Activated naive CD8-positive, alpha-beta T cell treated with anti-CD3 and anti-CD28 coated beads, Interleukin-2, amount 50 U/mL, for 24 hours (primary cell): ENCODE measurements around the gene CNTNAP2.

Experiments used
- ATAC-seq: fragments of 150-1000 bp; cut with Tn5 transposase; one replicate; pipeline ENCODE4 v1.10.0; 2021
- DNase-seq: peaks from one replicate; pipeline ENCODE4 v3.0.0; 2021
- H3K27ac Mint-ChIP-seq: one replicate; pipeline ENCODE4 v1.8.0; 2021; ENCODE audit warnings: mild to moderate bottlenecking, mixed read lengths
- H3K27me3 Mint-ChIP-seq: one replicate; pipeline ENCODE4 v1.8.0; 2021; ENCODE audit warnings: mixed read lengths
- H3K36me3 Mint-ChIP-seq: one replicate; pipeline ENCODE4 v1.8.0; 2021; ENCODE audit warnings: low read depth, mixed read lengths
- H3K4me1 Mint-ChIP-seq: one replicate; pipeline ENCODE4 v1.8.0; 2021; ENCODE audit warnings: mixed read lengths
- H3K4me3 Mint-ChIP-seq: one replicate; pipeline ENCODE4 v1.8.0; 2021; ENCODE audit warnings: mild to moderate bottlenecking, moderate library complexity, mixed read lengths
- H3K9me3 Mint-ChIP-seq: one replicate; pipeline ENCODE4 v1.8.0; 2021; ENCODE audit warnings: mixed read lengths

The CNTNAP2 gene

GRCh38 chr7:146486519-146486918 is 369.9 kb downstream of the CNTNAP2 start:
- no peaks in the 10 kb centered on the region for H3K27me3 Mint-ChIP-seq
- no peak overlapping the region for H3K4me3 Mint-ChIP-seq
- H3K36me3 Mint-ChIP-seq: no peaks in the 10 kb centered on the region
- peaks cover 11% of the 10 kb centered on the region for H3K9me3 Mint-ChIP-seq
- ATAC-seq (no peak), DNase-seq (no peak)
- H3K27ac Mint-ChIP-seq: no peak overlapping the region
- no peaks in the 10 kb centered on the region for H3K4me1 Mint-ChIP-seq

GRCh38 chr7:146492017-146492416 is 375.4 kb downstream of the CNTNAP2 start:
- Mint-ChIP-seq H3K4me3 (no peak overlapping the region), H3K27ac (no peak overlapping the region), H3K4me1 (no peaks in the 10 kb centered on the region), H3K27me3 (no peaks in the 10 kb centered on the region), H3K9me3 (peaks cover 24% of the 10 kb centered on the region), H3K36me3 (no peaks in the 10 kb centered on the region)
- ATAC-seq (no peak), DNase-seq (no peak)

DNA sequence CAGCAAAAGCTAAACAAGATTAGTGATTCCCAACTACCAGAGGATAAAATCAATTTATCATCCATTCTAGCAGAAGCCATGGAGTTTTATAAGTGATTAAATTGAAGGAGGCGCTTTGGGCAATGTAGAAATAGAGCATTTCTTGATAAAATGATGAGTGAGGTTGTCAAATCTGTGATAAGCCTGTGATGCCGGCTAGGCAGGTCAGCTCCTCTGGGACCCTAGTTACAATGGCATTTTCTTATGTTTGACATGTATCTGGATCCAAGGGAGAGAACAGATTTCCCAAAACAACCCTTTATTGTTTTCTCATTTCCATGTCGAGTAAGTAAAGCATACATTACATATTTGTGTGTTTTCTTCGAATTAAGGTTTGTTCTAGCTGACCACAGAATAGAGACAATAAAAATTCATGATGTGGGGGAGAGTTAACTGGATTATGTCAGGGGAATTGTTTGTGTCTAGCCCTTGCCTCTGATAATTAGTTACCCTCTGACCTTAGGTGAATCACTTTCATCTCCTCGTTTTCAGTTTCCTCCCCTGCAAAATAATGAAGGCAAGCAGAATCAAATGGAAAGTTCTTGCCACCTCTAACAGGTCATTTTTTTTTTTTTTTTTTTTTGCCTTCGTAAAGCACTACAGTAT is 378.5 kb downstream of the CNTNAP2 start:
- ATAC-seq (no peak), DNase-seq (no peak)
- no peaks in the 10 kb centered on the region for H3K4me1 Mint-ChIP-seq
- H3K9me3 Mint-ChIP-seq: peaks cover 15% of the 10 kb centered on the region
- no peak overlapping the region for H3K4me3 Mint-ChIP-seq
- H3K36me3 Mint-ChIP-seq: no peaks in the 10 kb centered on the region
- H3K27ac Mint-ChIP-seq: no peak overlapping the region
- H3K27me3 Mint-ChIP-seq: no peaks in the 10 kb centered on the region

GRCh38 chr7:146496657-146497056 is 380.1 kb downstream of the CNTNAP2 start:
- Mint-ChIP-seq H3K36me3 (no peaks in the 10 kb centered on the region), H3K27ac (no peak overlapping the region), H3K27me3 (no peaks in the 10 kb centered on the region), H3K4me1 (no peaks in the 10 kb centered on the region), H3K4me3 (no peak overlapping the region), H3K9me3 (peaks cover 23% of the 10 kb centered on the region)
- DNase-seq (no peak), ATAC-seq (no peak)

DNA sequence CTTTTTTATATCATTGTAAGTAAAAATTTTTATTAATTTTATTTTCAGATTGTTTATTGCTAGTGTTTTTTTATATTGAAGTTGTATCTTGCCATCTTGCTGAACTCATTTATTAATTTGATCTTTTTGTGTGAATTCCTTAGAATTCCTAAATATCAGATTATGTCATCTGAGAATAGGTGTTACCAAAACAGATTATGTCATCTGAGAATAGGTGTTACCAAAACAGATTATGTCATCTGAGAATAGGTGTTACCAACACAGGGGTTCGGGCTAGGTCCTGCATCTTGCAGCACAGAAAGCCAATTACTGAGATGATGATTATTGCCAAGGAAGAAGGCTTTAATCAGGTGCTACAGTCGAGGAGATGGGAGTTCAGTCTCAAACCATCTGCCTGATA is 383.4 kb downstream of the CNTNAP2 start:
- Mint-ChIP-seq H3K4me3 (no peak overlapping the region), H3K27ac (no peak overlapping the region), H3K36me3 (no peaks in the 10 kb centered on the region), H3K9me3 (peaks cover 29% of the 10 kb centered on the region), H3K4me1 (no peaks in the 10 kb centered on the region), H3K27me3 (no peaks in the 10 kb centered on the region)
- DNase-seq (no peak), ATAC-seq (no peak)

- H3K27me3 Mint-ChIP-seq: no peaks in the 10 kb centered on the region
- peaks cover 27% of the 10 kb centered on the region for H3K9me3 Mint-ChIP-seq
- no peaks in the 10 kb centered on the region for H3K36me3 Mint-ChIP-seq
- no peak for DNase-seq
- H3K4me3 Mint-ChIP-seq: no peak overlapping the region
- no peak overlapping the region for H3K27ac Mint-ChIP-seq
- H3K4me1 Mint-ChIP-seq: no peaks in the 10 kb centered on the region
- ATAC-seq: no peak
These were observed 387.2 kb downstream of the CNTNAP2 start for GRCh38 chr7:146503844-146504243.

DNA sequence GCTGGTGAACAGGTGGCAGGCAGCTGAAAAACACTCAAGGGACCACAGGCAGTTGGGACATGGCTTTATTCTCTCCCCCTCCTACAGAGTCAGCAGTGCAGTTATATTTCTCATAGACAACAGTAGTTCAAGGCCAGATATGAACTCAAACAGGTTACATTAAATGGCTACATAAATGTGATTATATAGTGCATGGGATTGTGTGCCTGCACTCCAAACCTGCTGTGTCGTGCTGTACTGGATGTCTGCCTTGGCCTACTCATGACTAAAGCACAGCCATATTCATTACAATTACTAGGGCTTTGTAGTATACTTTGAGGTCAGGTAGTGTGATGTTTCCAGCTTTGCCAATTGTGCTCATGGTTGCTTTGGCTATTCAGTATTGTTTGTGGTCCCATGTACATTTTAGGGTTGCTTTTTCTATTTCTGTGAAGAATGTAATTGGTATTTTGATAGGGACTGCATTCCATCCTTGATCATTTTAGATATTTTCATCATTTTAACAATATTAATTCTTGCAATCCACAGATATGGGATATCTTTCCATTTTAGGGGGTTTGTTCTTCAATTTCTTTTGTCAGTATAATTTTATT is 393.6 kb downstream of the CNTNAP2 start:
- Mint-ChIP-seq H3K36me3 (no peaks in the 10 kb centered on the region), H3K4me1 (no peaks in the 10 kb centered on the region), H3K4me3 (no peak overlapping the region), H3K9me3 (peaks cover 41% of the 10 kb centered on the region), H3K27ac (no peak overlapping the region), H3K27me3 (no peaks in the 10 kb centered on the region)
- DNase-seq (no peak), ATAC-seq (no peak)

GRCh38 chr7:146514304-146514703 is 397.7 kb downstream of the CNTNAP2 start:
- ATAC-seq (no peak), DNase-seq (no peak)
- H3K27ac Mint-ChIP-seq: no peak overlapping the region
- no peaks in the 10 kb centered on the region for H3K36me3 Mint-ChIP-seq
- H3K4me3 Mint-ChIP-seq: no peak overlapping the region
- H3K4me1 Mint-ChIP-seq: no peaks in the 10 kb centered on the region
- peaks cover 35% of the 10 kb centered on the region for H3K9me3 Mint-ChIP-seq
- no peaks in the 10 kb centered on the region for H3K27me3 Mint-ChIP-seq

DNA sequence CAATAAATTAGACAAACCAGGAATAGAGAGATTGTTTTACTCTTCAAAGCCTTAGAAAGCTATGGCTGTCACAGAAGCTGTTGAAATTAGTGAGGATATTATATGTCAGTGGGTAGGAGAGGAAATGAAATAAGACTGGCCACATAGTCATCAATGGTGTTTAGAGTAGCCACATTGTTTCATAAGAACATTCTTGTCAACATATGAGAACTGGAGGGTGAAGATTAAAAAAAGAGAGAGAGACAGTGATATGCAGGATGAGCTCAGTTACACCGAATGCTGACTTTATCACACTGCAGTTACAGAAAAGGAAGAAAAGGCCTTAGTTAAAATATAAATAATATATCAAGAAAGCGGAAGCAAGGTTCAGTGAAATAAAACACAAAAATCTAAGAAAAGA is 412.0 kb downstream of the CNTNAP2 start:
- Mint-ChIP-seq H3K9me3 (peaks cover 10% of the 10 kb centered on the region), H3K4me3 (no peak overlapping the region), H3K36me3 (no peaks in the 10 kb centered on the region), H3K4me1 (no peaks in the 10 kb centered on the region), H3K27ac (no peak overlapping the region), H3K27me3 (no peaks in the 10 kb centered on the region)
- ATAC-seq (no peak), DNase-seq (no peak)

GRCh38 chr7:146539836-146540235 is 423.2 kb downstream of the CNTNAP2 start:
- Mint-ChIP-seq H3K36me3 (no peaks in the 10 kb centered on the region), H3K27ac (no peak overlapping the region), H3K9me3 (peaks cover 28% of the 10 kb centered on the region), H3K27me3 (no peaks in the 10 kb centered on the region), H3K4me1 (no peaks in the 10 kb centered on the region), H3K4me3 (no peak overlapping the region)
- ATAC-seq: no peak
- no peak for DNase-seq

- DNase-seq: no peak
- H3K36me3 Mint-ChIP-seq: no peaks in the 10 kb centered on the region
- no peaks in the 10 kb centered on the region for H3K27me3 Mint-ChIP-seq
- ATAC-seq: no peak
- peaks cover 27% of the 10 kb centered on the region for H3K9me3 Mint-ChIP-seq
- H3K27ac Mint-ChIP-seq: no peak overlapping the region
- no peaks in the 10 kb centered on the region for H3K4me1 Mint-ChIP-seq
- no peak overlapping the region for H3K4me3 Mint-ChIP-seq
These were observed 425.5 kb downstream of the CNTNAP2 start for GRCh38 chr7:146542101-146542500.

DNA sequence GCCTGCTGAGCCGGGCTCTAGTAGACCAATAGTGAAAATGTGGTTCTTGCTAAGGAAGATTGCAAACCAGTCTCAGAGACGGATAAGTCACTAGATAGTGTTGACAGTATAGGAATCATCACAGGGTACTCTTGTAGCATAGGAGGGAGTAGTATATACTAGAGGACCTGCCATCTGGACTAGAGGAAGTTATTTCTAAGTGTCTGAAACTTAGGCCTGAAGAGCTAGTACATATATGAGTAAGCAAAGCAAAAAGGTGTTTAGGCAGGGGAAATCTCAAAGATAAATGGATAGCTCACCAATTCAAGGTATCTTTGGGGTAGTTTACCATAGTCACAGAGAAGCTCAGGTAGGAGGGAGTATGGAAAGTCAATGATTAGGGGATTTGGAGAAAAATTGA is 428.1 kb downstream of the CNTNAP2 start:
- Mint-ChIP-seq H3K9me3 (peaks cover 17% of the 10 kb centered on the region), H3K36me3 (no peaks in the 10 kb centered on the region), H3K4me3 (no peak overlapping the region), H3K4me1 (no peaks in the 10 kb centered on the region), H3K27me3 (no peaks in the 10 kb centered on the region), H3K27ac (no peak overlapping the region)
- ATAC-seq (no peak), DNase-seq (no peak)

DNA sequence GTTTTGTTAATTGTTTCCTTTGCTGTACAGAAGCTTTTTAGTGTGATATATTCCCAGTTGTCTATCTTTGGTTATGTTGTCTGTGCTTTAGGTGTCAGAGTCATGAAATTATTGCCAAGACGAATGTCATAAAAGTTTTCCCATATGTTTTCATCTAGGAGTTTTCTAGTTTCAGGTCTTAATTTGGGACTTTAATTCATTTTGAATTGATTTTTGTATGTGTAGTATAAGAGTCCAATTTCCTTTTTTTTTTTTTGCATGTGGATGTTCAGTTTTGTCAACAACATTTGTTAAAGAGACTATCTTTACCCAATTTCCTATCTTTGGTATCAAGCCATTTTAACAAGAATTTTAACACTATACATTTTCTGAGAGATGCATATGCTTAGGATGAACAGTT is 432.2 kb downstream of the CNTNAP2 start:
- ATAC-seq (no peak), DNase-seq (no peak)
- H3K9me3 Mint-ChIP-seq: peaks cover 29% of the 10 kb centered on the region
- H3K4me1 Mint-ChIP-seq: no peaks in the 10 kb centered on the region
- H3K4me3 Mint-ChIP-seq: no peak overlapping the region
- H3K36me3 Mint-ChIP-seq: no peaks in the 10 kb centered on the region
- H3K27ac Mint-ChIP-seq: no peak overlapping the region
- H3K27me3 Mint-ChIP-seq: no peaks in the 10 kb centered on the region

DNA sequence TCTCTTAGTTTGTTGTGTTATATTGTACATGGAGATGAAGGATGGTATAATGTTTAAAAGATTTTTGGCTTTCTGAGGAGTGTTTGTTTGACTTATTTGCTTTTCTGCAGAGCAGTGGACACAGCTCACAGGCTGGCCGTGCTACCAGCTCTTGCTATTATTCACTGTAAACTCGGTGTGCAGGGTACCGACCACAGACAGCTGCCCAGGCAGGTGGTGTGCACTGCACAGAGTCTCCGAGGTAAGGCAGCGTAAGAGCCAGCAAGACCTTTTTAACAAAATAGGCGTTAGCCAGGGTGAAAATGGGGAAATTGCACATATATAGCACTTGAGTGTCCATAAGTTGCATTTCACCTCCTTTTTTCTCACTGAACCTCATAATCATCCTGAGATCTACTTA is 438.0 kb downstream of the CNTNAP2 start:
- H3K27me3 Mint-ChIP-seq: no peaks in the 10 kb centered on the region
- peaks cover 18% of the 10 kb centered on the region for H3K9me3 Mint-ChIP-seq
- H3K4me1 Mint-ChIP-seq: no peaks in the 10 kb centered on the region
- no peak for DNase-seq
- no peak for ATAC-seq
- H3K4me3 Mint-ChIP-seq: no peak overlapping the region
- H3K27ac Mint-ChIP-seq: no peak overlapping the region
- no peaks in the 10 kb centered on the region for H3K36me3 Mint-ChIP-seq

DNA sequence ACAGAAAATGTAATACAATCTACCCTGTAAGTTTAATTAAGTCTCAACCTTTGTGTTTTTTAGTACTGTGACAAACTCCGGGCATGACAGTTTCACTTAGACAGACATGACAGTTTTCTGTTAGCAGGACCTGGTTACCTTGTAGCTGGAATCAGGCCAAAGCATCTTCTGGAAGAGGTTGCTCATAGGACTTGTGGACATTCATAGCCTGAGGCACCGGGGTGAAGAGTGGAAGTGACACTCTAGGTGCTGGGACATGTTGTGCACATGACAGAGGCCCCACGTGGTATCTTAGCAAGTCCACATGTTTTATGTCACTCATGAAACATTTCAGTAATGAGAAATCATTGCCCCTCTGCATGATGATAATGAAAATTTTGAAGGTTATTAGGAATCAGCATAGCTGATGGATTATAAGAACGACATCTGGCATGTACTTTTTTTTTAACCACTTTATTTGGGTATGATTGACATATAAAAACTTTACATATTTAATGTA is 441.4 kb downstream of the CNTNAP2 start:
- Mint-ChIP-seq H3K27ac (no peak overlapping the region), H3K27me3 (no peaks in the 10 kb centered on the region), H3K36me3 (no peaks in the 10 kb centered on the region), H3K9me3 (peaks cover 6% of the 10 kb centered on the region), H3K4me3 (no peak overlapping the region), H3K4me1 (no peaks in the 10 kb centered on the region)
- ATAC-seq (no peak), DNase-seq (no peak)

DNA sequence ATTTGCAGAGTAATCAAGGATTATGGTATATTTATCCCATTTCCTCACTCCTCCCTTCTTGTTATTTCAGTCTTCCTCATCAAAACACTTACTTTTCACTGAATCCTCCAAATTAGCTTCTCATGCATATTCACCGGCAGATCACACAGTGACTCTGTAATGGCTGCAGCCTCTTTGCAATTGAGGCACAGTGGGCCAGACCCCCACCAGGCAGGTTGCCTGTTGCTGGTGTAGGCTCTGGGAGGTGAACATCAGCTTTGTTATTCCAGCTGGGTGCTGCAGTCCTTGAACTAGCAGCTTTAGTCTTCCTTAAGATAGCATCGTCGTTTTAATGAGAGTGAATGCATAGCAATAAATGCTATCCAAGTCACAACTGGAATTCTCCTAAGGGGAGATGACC is 449.3 kb downstream of the CNTNAP2 start:
- no peak overlapping the region for H3K27ac Mint-ChIP-seq
- no peaks in the 10 kb centered on the region for H3K9me3 Mint-ChIP-seq
- no peak overlapping the region for H3K4me3 Mint-ChIP-seq
- H3K4me1 Mint-ChIP-seq: no peaks in the 10 kb centered on the region
- ATAC-seq (no peak), DNase-seq (no peak)
- no peaks in the 10 kb centered on the region for H3K27me3 Mint-ChIP-seq
- H3K36me3 Mint-ChIP-seq: no peaks in the 10 kb centered on the region
